Activated CD8-positive, alpha-beta T cell treated with anti-CD3 and anti-CD28 coated beads for 36 hours (primary cell): Measurements from ENCODE around the gene ZCCHC24. TPM values are rescaled to one million over a fixed set of nuclear protein-coding genes. Genes with fewer than 3 reads are reported as not detected.

Experiments used
- ATAC-seq: fragments of 200-7000 bp; cut with Tn5 transposase; one replicate; pipeline ENCODE4 v1.10.0; 2021; ENCODE audit warnings: mild to moderate bottlenecking, moderate library complexity
- CTCF ChIA-PET: fragments of 350-600 bp; sonication (Branson Sonifier 250); formaldehyde crosslinking; loops from one replicate; lab custom pipeline; 2021; ENCODE audit warnings: antibody characterized with exemption; lab: Charles Lee
- POLR2A ChIA-PET: fragments of 350-600 bp; sonication (Branson Sonifier 250); formaldehyde crosslinking; loops from one replicate; lab custom pipeline; 2021; ENCODE audit warnings: antibody characterized with exemption; lab: Charles Lee
- DNase-seq: peaks from one replicate; pipeline ENCODE4 v3.0.0-alpha.2; 2020
- H3K27ac Mint-ChIP-seq: one replicate; pipeline ENCODE4 v1.8.0; 2021; ENCODE audit warnings: mild to moderate bottlenecking, mixed read lengths
- H3K27me3 Mint-ChIP-seq: one replicate; pipeline ENCODE4 v1.8.0; 2021; ENCODE audit warnings: mixed read lengths
- H3K36me3 Mint-ChIP-seq: one replicate; pipeline ENCODE4 v1.8.0; 2021; ENCODE audit warnings: low read depth, mixed read lengths
- H3K4me1 Mint-ChIP-seq: one replicate; pipeline ENCODE4 v1.8.0; 2021; ENCODE audit warnings: low read depth, mixed read lengths
- H3K4me3 Mint-ChIP-seq: one replicate; pipeline ENCODE4 v1.8.0; 2021; ENCODE audit warnings: mild to moderate bottlenecking, moderate library complexity, mixed read lengths
- H3K9me3 Mint-ChIP-seq: one replicate; pipeline ENCODE4 v1.8.0; 2021; ENCODE audit warnings: mixed read lengths
- intact Hi-C: fragments of 100-400 bp; cut with micrococcal nuclease; formaldehyde crosslinking; loops from one replicate; pipeline ENCODE4 v1.10.0; 2022
- total RNA-seq, 2 experiments: library from RNA; stranded (reverse); gene quantifications; one replicate each; pipeline ENCODE4 v1.2.3, GENCODE V29; 2021
- TF ChIP-seq, protein P1 (sequence below): fragments of 200-600 bp; IDR thresholded peaks from one replicate; pipeline ENCODE4 v1.8.0; 2022; ENCODE audit warnings: antibody characterized with exemption, mild to moderate bottlenecking

The ZCCHC24 gene
- total RNA-seq, 2 experiments from 2014 or later, result 1.0 to 1.7 TPM

DNA sequence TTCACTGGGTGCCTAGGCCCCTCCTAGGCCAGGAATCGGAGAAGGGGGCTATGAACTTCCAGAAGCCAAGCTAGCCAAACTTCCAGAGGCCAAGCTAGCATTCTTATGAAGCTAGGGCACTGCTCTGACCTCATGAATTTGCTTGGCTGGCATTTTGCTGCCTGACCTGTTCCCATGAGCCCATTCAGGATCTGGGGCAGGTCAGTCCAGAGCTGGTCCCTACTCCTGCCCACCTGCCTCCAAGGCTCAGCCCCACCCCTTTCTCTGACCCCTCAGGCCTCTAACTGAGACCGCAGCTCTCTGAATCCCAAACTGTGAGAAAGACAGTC is 99.4 kb downstream of the ZCCHC24 start:
- Mint-ChIP-seq H3K27ac (peak overlapping the region; percentile 5), H3K9me3 (no peaks in the 10 kb centered on the region), H3K36me3 (peaks cover 30% of the 10 kb centered on the region), H3K27me3 (no peaks in the 10 kb centered on the region), H3K4me1 (peaks cover 25% of the 10 kb centered on the region), H3K4me3 (no peak overlapping the region)
- DNase-seq, result no peak
- TF ChIP-seq, protein P1, sequence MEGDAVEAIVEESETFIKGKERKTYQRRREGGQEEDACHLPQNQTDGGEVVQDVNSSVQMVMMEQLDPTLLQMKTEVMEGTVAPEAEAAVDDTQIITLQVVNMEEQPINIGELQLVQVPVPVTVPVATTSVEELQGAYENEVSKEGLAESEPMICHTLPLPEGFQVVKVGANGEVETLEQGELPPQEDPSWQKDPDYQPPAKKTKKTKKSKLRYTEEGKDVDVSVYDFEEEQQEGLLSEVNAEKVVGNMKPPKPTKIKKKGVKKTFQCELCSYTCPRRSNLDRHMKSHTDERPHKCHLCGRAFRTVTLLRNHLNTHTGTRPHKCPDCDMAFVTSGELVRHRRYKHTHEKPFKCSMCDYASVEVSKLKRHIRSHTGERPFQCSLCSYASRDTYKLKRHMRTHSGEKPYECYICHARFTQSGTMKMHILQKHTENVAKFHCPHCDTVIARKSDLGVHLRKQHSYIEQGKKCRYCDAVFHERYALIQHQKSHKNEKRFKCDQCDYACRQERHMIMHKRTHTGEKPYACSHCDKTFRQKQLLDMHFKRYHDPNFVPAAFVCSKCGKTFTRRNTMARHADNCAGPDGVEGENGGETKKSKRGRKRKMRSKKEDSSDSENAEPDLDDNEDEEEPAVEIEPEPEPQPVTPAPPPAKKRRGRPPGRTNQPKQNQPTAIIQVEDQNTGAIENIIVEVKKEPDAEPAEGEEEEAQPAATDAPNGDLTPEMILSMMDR, result no peak
- POLR2A ChIA-PET, result interaction anchor here (1.3 to 13.2 kb wide), 5 partner anchors 9 to 27 kb away, joined by 8 to 155 read pairs (median 10); no protein-coding TSS in a partner anchor
- intact Hi-C loops, result loop anchor here (5.0 kb wide), 1 partner anchor 54 kb away; no protein-coding TSS in a partner anchor
- CTCF ChIA-PET, result interaction anchor here (0.8 to 4.0 kb wide), 12 partner anchors 9 to 122 kb away, joined by 3 to 27 read pairs (median 4); no protein-coding TSS in a partner anchor
- no peak for ATAC-seq

DNA sequence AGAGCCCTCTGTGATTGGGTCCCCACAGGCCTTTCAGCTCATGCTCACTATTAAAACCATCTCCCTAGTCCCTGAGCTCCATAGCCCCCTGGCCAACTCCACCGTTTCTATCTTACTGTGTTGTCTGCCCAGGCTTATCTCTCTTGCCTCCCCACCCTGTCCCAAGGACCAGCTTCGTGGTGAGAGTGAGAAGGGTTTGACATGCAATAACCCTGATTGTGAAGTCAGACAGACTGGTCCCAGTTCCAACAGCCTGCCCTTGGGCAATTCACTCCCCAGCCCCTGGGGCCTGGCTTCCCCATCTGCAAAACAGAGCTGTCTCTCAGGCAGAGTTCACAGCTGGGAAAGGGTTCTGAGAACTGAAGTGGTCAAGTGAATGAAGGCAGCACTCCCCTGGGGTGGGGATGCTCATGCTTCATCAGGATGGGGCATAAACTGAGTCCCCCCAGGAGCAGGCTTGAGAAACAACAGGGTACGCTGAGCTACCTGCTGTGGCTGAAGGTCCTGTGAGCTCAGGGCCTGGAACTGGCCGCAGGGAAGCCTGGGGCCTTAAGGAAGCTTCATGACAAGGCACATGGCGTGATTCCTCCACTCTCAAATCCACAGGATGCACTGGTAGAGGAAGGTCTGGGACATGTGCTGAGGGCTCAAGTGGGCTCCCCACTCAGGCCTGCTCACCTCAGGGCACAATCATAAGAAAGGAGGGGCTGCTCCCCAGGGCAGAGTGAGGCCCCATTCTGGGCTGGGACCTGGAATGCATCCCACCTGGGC is 100.0 kb downstream of the ZCCHC24 start:
- Mint-ChIP-seq H3K27me3 (no peaks in the 10 kb centered on the region), H3K36me3 (peaks cover 25% of the 10 kb centered on the region), H3K9me3 (no peaks in the 10 kb centered on the region), H3K4me3 (no peak overlapping the region), H3K4me1 (peaks cover 22% of the 10 kb centered on the region), H3K27ac (peak overlapping the region; percentile 20)
- POLR2A ChIA-PET, result interaction anchor here (0.8 to 13.2 kb wide), 7 partner anchors 9 to 97 kb away, joined by 3 to 155 read pairs (median 8); no protein-coding TSS in a partner anchor
- intact Hi-C loops, result loop anchor here (5.0 kb wide), 1 partner anchor 53 kb away; no protein-coding TSS in a partner anchor
- TF ChIP-seq, protein P1, result no peak
- ATAC-seq (no peak), DNase-seq (no peak)
- CTCF ChIA-PET, result interaction anchor here (0.9 to 3.9 kb wide), 7 partner anchors 10 to 122 kb away, joined by 3 to 27 read pairs (median 7); no protein-coding TSS in a partner anchor

DNA sequence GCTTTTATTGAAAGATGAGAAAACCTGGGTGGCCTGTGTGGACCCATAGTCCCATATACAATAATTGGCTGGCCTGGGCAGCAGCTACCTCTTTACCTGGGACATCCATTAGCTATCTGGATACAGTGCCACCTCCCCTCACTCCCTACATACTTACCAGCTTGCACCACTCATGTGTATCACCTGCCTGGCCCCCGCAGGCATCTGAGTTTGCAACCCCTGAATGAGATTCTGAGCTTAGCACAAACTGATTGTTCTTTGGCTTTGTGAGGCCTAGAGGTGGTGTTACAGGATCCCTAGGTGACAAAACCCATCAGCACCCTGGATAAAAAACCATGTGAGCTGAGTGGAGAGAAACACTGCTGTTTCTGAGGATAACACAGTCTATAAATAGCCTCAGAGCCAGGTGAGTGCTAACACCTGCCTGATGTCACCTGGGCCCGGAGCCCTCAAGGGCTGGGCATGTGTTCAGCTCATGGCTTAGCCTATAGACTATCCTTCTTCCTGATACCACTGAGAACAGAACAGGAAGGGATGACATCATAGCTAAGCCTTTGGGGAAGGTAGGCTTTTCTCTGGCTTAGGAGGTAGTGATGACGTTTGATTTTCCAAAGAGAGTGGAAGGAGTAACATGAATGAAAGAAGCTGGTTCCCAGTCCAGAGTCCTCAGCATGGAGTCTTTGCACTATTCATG is 100.8 kb downstream of the ZCCHC24 start:
- Mint-ChIP-seq H3K4me3 (no peak overlapping the region), H3K36me3 (peaks cover 17% of the 10 kb centered on the region), H3K4me1 (peaks cover 17% of the 10 kb centered on the region), H3K27ac (no peak overlapping the region), H3K27me3 (no peaks in the 10 kb centered on the region), H3K9me3 (no peaks in the 10 kb centered on the region)
- CTCF ChIA-PET, result interaction anchor here (0.9 to 3.9 kb wide), 5 partner anchors 9 to 51 kb away, joined by 3 to 27 read pairs (median 7); no protein-coding TSS in a partner anchor
- TF ChIP-seq, protein P1, result no peak
- intact Hi-C loops, result loop anchor here (5.0 kb wide), 1 partner anchor 52 kb away; no protein-coding TSS in a partner anchor
- ATAC-seq (no peak), DNase-seq (no peak)
- POLR2A ChIA-PET, result interaction anchor here (0.8 to 13.2 kb wide), 8 partner anchors 9 to 100 kb away, joined by 3 to 155 read pairs (median 3); no protein-coding TSS in a partner anchor

DNA sequence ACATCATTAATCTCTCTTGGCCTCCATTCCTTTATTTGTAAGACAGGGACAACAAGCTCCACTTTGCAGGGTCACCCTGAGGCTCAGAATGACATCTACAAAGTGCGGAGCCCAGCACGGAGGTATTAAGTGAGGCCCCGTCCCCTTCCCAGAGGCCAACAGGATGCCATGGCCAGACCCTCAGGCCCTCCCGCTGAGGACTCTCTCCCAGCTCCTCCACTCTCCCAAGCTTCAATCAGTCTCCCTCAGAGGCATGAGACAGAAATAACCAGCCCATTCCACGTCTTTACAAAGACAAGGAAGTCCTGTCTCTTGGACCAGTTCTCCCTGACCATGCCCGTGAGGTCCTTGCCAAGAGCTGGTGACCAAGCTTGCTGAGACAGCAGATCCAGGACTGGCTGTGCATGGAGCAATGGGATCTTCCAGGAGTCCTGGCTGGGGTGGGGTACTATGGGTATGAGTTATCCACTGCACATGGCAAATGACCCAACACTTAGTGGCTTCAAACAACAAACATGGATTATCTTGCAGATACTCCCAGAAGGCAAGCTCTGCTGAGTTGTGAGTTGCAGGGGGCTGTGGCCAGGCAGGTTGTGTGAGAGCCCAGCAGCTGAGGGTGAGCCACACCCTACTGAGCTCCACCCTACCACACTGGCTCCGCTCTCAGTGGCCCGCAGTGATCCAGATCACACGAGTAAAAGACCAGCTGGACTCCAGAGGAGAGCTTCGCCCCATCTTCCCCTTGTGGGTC is 102.4 kb downstream of the ZCCHC24 start:
- no peaks in the 10 kb centered on the region for H3K27me3 Mint-ChIP-seq
- H3K27ac Mint-ChIP-seq, result no peak overlapping the region
- POLR2A ChIA-PET, result interaction anchor here (1.2 to 13.2 kb wide), 2 partner anchors 11 to 24 kb away, joined by 4 to 155 read pairs; no protein-coding TSS in a partner anchor
- DNase-seq, result no peak
- TF ChIP-seq, protein P1, result no peak
- CTCF ChIA-PET, result interaction anchor here (1.1 to 3.9 kb wide), 2 partner anchors 21 to 31 kb away, joined by 4 to 27 read pairs; no protein-coding TSS in a partner anchor
- H3K36me3 Mint-ChIP-seq, result peaks cover 2% of the 10 kb centered on the region
- no peak for ATAC-seq
- H3K9me3 Mint-ChIP-seq, result no peaks in the 10 kb centered on the region
- no peak overlapping the region for H3K4me3 Mint-ChIP-seq
- H3K4me1 Mint-ChIP-seq, result peaks cover 5% of the 10 kb centered on the region
- intact Hi-C loops, result no loop called here
